Adrenal gland (tissue), 12 donors: ENCODE measurements around the gene NR2E1. TPM values are rescaled to one million over a fixed set of nuclear protein-coding genes. Genes with fewer than 3 reads are reported as not detected.

Experiments used
- DNase-seq, 7 donors: peaks; one replicate each; pipeline ENCODE4 v3.0.0-alpha.2; 2019 to 2020
- H3K27ac ChIP-seq, 5 donors: fragments of 200-600 bp; sonication (generic) in 4 of 5; 1 replicate in 3 of 5; 2 replicates in 2 of 5; pipeline versions ENCODE4 v1.5.1 to v1.8.0; 2016 to 2020; ENCODE audit warnings: mild to moderate bottlenecking in 1 of 5
- H3K27me3 ChIP-seq: fragments of 200-600 bp; 2 replicates; pipeline ENCODE4 v1.8.0; 2021
- H3K36me3 ChIP-seq, 2 donors: fragments of 200-600 bp; replicated peaks in 1 of 2; 1 replicate in 1 of 2; 2 replicates in 1 of 2; pipeline versions ENCODE4 v1.5.1 to v1.8.0; 2018 to 2022
- H3K4me1 ChIP-seq, 2 donors: fragments of 200-600 bp; replicated peaks in 1 of 2; 1 replicate in 1 of 2; 2 replicates in 1 of 2; pipeline versions ENCODE4 v1.5.1 to v1.8.0; 2018 to 2021
- H3K4me3 ChIP-seq, 4 donors: fragments of 200-600 bp; sonication (generic) in 3 of 4; one replicate each; pipeline ENCODE4 v1.5.1; 2016 to 2018
- H3K9me3 ChIP-seq, 3 donors: fragments of 200-600 bp; sonication (generic) in 1 of 3; replicated peaks in 1 of 3; 1 replicate in 2 of 3; 2 replicates in 1 of 3; pipeline versions ENCODE4 v1.5.1 to v1.8.0; 2016 to 2021
- POLR2A ChIP-seq, 2 donors: fragments of 450-650 bp; IDR thresholded peaks; one replicate each; pipeline ENCODE4 v1.6.1; 2017; ENCODE audit warnings: antibody characterized with exemption in 2 of 2, mild to moderate bottlenecking in 2 of 2, moderate library complexity in 1 of 2
- WGBS, 4 donors: extraction: QIAGEN DNeasy Blood & Tissue Kit in 2 of 4; methylation state at CpG; one replicate each; pipeline versions ENCODE4 v1.1.5 to v1.1.7; 2013 to 2017; 5-methylcytosine and 5-hydroxymethylcytosine counted together
- intact Hi-C, 2 donors: fragments of 100-400 bp; cut with DNase I; formaldehyde crosslinking; loops; one replicate each; pipeline versions ENCODE4 v1.14.1 to v1.15.0; 2022 to 2023
- polyA plus RNA-seq, 3 donors: library from polyadenylated mRNA; stranded (reverse); fragments of 200-250 nt in 2 of 3; fragments of 350-450 nt in 1 of 3; fragmentation: Illumina TruSeq in 1 of 3; extraction: RNeasy Lipid Tissue Mini Kit (QIAGEN cat#74804) in 1 of 3; gene quantifications; one replicate each; pipeline ENCODE4 v1.2.3, GENCODE V29; 2013 to 2014
- total RNA-seq, 9 donors: library from RNA; depleted of rRNA in 4 of 9; stranded (reverse); fragments of >200 nt in 4 of 9; fragments of 120-200 nt in 1 of 9; fragmentation: NEBNext Ultra II Directional in 1 of 9; extraction: Animal tissue kit (Norgen Biotek cat#: 25700) in 1 of 9; gene quantifications; one replicate each; pipeline versions ENCODE4 v1.1.0 to v1.2.4, GENCODE V29; 2013 to 2023
- TF ChIP-seq, protein P1 (sequence below), 6 experiments: fragments of 450-650 bp in 4 of 6; fragments of 200-600 bp in 2 of 6; sonication (generic) in 1 of 6; IDR thresholded peaks; 1 replicate in 5 of 6; 2 replicates in 1 of 6; pipeline versions ENCODE4 v1.5.1 to v1.8.0; 2016 to 2021; ENCODE audit warnings: antibody characterized with exemption in 6 of 6, mild to moderate bottlenecking in 2 of 6, moderate library complexity in 1 of 6
- donor health status: healthy with polysubstance abuse.
- donor health status: Bipolar disorder and iron deficiency.
- donor health status: DM: yes; HTN: yes; CAD: no.
- donor health status: DM: no; HTN: no; CAD: no.
- donor health status: DM: no; HTN: no; CAD: no.
- donor health status: DM: yes; HTN: yes; CAD: no.

The NR2E1 gene
- total and polyA plus RNA-seq, 12 donors: 0.08 to 2.3 (median 0.61) TPM; not detected in 3

DNA sequence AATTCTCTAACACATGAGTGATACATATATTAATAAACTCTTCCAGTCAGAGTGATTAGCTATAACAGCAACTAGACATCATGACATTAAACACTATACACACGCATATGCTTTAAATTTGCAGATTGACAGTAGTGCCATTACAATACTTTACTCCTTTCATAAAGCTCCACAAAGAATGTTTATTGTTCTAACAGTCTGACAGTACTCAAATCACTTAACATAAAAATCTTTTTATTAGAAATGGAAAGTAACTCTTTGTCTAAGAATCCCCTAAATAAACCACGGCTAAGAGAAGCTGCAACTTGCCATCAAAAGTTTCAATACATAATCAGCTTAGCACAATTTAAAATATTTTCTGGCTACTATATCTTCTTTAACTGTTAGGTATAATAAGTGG lies 71.0 kb downstream of the NR2E1 start:
- peaks cover 0 to 5% of the 10 kb centered on the region in 2 donors for H3K4me1 ChIP-seq
- H3K27ac ChIP-seq: no peak overlapping the region
- H3K9me3 ChIP-seq: no peaks in the 10 kb centered on the region
- no peak for TF ChIP-seq POLR2A (IDR thresholded peaks at IDR 0.05)
- TF ChIP-seq, protein P1, sequence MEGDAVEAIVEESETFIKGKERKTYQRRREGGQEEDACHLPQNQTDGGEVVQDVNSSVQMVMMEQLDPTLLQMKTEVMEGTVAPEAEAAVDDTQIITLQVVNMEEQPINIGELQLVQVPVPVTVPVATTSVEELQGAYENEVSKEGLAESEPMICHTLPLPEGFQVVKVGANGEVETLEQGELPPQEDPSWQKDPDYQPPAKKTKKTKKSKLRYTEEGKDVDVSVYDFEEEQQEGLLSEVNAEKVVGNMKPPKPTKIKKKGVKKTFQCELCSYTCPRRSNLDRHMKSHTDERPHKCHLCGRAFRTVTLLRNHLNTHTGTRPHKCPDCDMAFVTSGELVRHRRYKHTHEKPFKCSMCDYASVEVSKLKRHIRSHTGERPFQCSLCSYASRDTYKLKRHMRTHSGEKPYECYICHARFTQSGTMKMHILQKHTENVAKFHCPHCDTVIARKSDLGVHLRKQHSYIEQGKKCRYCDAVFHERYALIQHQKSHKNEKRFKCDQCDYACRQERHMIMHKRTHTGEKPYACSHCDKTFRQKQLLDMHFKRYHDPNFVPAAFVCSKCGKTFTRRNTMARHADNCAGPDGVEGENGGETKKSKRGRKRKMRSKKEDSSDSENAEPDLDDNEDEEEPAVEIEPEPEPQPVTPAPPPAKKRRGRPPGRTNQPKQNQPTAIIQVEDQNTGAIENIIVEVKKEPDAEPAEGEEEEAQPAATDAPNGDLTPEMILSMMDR (IDR thresholded peaks at IDR 0.05): no peak
- WGBS, 4 donors: 44 to 74% (median 49%) methylated on average over 2 of the region's 2 CpGs
- no peak for DNase-seq
- no peaks in the 10 kb centered on the region for H3K27me3 ChIP-seq
- H3K36me3 ChIP-seq: no peaks in the 10 kb centered on the region
- H3K4me3 ChIP-seq: no peak overlapping the region
- intact Hi-C loops: no loop called here

DNA sequence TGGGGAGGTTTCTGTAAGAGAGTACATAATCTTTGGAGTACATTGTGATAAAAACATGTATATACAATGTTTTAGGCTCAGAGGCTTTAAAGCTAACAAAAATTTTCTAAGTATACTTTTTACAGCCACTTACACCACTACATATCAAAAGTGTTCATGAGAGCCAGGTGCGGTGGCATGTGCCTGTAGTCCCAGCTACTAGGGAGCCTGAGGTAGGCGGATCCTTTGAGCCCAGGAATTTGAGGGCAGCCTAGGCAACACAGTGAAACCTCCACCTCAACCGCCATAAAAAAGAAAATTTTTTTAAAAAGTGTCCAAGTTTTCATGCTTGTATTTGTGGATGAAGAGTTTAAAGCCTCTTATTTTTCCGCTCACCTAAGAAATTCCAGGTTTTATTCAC lies 72.5 kb downstream of the NR2E1 start:
- no peak overlapping the region for H3K4me3 ChIP-seq

More for the DNA sequence above, 72.5 kb downstream of the NR2E1 start:
- H3K27ac ChIP-seq: no peak overlapping the region
- TF ChIP-seq, protein P1 (IDR thresholded peaks at IDR 0.05): no peak
- no peak for TF ChIP-seq POLR2A (IDR thresholded peaks at IDR 0.05)
- intact Hi-C loops: no loop called here
- 97 to 99% (median 98%) methylated on average over 4 of the region's 4 CpGs for WGBS, 4 donors
- no peaks in the 10 kb centered on the region for H3K9me3 ChIP-seq
- DNase-seq: no peak
- no peaks in the 10 kb centered on the region for H3K36me3 ChIP-seq
- no peaks in the 10 kb centered on the region for H3K27me3 ChIP-seq
- peaks cover 0 to under 1% of the 10 kb centered on the region in 2 donors for H3K4me1 ChIP-seq

Other genes with a start within 250 kb of the NR2E1 start
- gene SEC63, start 207.8 kb upstream of the NR2E1 start, total RNA-seq: 100 to 1,000 TPM in 4 of 9 donors, 10 to 100 TPM in 5; 23.8 to 190 (median 60.0) TPM
- 100 to 1,000 TPM in 1 of 3 donors, 10 to 100 TPM in 2; 50.8 to 141 (median 68.1) TPM for gene SEC63, start 207.8 kb upstream of the NR2E1 start, polyA plus RNA-seq
- 100 to 1,000 TPM in 1 of 9 donors, 10 to 100 TPM in 8; 45.6 to 510 (median 59.7) TPM for gene OSTM1, start 91.3 kb upstream of the NR2E1 start, total RNA-seq
- gene OSTM1, start 91.3 kb upstream of the NR2E1 start, polyA plus RNA-seq: 10 to 100 TPM; 15.6 to 64.5 (median 16.9) TPM
- 100 to 1,000 TPM; 168 to 309 (median 237) TPM for gene SNX3, start 95.0 kb downstream of the NR2E1 start, total RNA-seq
- gene SNX3, start 95.0 kb downstream of the NR2E1 start, polyA plus RNA-seq: 100 to 1,000 TPM; 115 to 491 (median 164) TPM
- gene AFG1L, start 129.0 kb downstream of the NR2E1 start, total RNA-seq: 10 to 100 TPM in 3 of 9 donors, 1 to 10 TPM in 6; 3.2 to 13.5 (median 9.3) TPM
- gene AFG1L, start 129.0 kb downstream of the NR2E1 start, polyA plus RNA-seq: 1 to 10 TPM; 2.5 to 6.1 (median 3.1) TPM